HepG2 (cell line): ENCODE measurements around the gene ARHGAP15. TPM values are rescaled to one million over a fixed set of nuclear protein-coding genes. Genes with fewer than 3 reads are reported as not detected.

Source experiments
- ATAC-seq: fragments of 200-7000 bp; cut with Tn5 transposase; 3 replicates; pipeline ENCODE4 v1.9.1; 2020; ENCODE audit warnings: mild to moderate bottlenecking, moderate library complexity
- BruUV-seq: library from RNA; stranded (reverse); fragments of 400-500 nt; replicated peaks from 2 replicates; lab custom pipeline; 2021; lab: Mats Ljungman, UMichigan
- CTCF ChIA-PET: fragments of 300-600 bp; formaldehyde crosslinking; extraction: SDS; loops from one replicate; lab custom pipeline; 2021; ENCODE audit warnings: low total read pairs, inconsistent platforms, low intra/inter-chr PET ratio; lab: Yijun Ruan, JAX
- POLR2A ChIA-PET: fragments of 350-600 bp; sonication (Branson Sonifier 250); formaldehyde crosslinking; loops from one replicate; lab custom pipeline; 2020; ENCODE audit warnings: antibody characterized with exemption, inconsistent platforms; lab: Yijun Ruan, JAX
- DNase-seq: peaks from one replicate; pipeline ENCODE4 v3.0.0-alpha.2; 2015; ENCODE audit warnings: low spot score
- FAIRE-seq: peaks from 3 replicates; lab custom pipeline; 2011; peaks lifted over from hg19 to GRCh38; lab: Jason Lieb, UNC
- H2AFZ ChIP-seq: one replicate; pipeline ENCODE4 v1.6.1; 2011; ENCODE audit warnings: low read length, inconsistent platforms
- H3K27ac ChIP-seq: fragments of 300-600 bp; 3 replicates; pipeline ENCODE4 v1.8.0; 2011; ENCODE audit warnings: mixed run types, mild to moderate bottlenecking, mixed read lengths, low read length, inconsistent platforms; ENCODE audit not compliant: insufficient read depth; ENCODE audit errors: extremely low read length
- H3K27me3 ChIP-seq, 2 experiments: fragments of 200-600 bp in 1 of 2; 2 replicates in 1 of 2; 3 replicates in 1 of 2; pipeline versions ENCODE4 v1.6.0 to v1.8.0; 2011; ENCODE audit warnings: low read length in 2 of 2, mild to moderate bottlenecking in 2 of 2, moderate library complexity in 2 of 2, inconsistent platforms in 1 of 2; ENCODE audit not compliant: insufficient read depth in 2 of 2, control insufficient read depth in 1 of 2
- H3K36me3 ChIP-seq, 2 experiments: fragments of 200-600 bp in 1 of 2; replicated peaks in 1 of 2; 2 replicates in 1 of 2; 3 replicates in 1 of 2; pipeline versions ENCODE4 v1.5.1 to v1.8.0; 2011; ENCODE audit warnings: low read length in 2 of 2, inconsistent platforms in 1 of 2; ENCODE audit not compliant: insufficient read depth in 2 of 2, control insufficient read depth in 1 of 2
- H3K4me1 ChIP-seq: 2 replicates; pipeline ENCODE4 v1.5.1; 2012; ENCODE audit warnings: low read length, inconsistent platforms; ENCODE audit not compliant: insufficient read depth
- H3K4me2 ChIP-seq: 2 replicates; pipeline ENCODE4 v1.6.0; 2011; ENCODE audit warnings: low read depth, low read length, inconsistent platforms
- H3K4me3 ChIP-seq, 3 experiments: fragments of 200-600 bp in 1 of 3; sonication (generic), shearing (Covaris generic) in 1 of 3; replicated peaks in 1 of 3; 2 replicates each; pipeline ENCODE4 v1.5.1; 2011 to 2016; ENCODE audit warnings: low read length in 3 of 3, inconsistent platforms in 2 of 3, low read depth in 2 of 3, mild to moderate bottlenecking in 2 of 3, control low read depth in 1 of 3, mixed read lengths in 1 of 3; ENCODE audit not compliant: insufficient read depth in 1 of 3
- H3K79me2 ChIP-seq: one replicate; pipeline ENCODE4 v1.6.1; 2011; ENCODE audit warnings: low read length, inconsistent platforms; ENCODE audit not compliant: insufficient read depth
- H3K9ac ChIP-seq: 2 replicates; pipeline ENCODE4 v1.6.0; 2011; ENCODE audit warnings: mild to moderate bottlenecking, low read depth, low read length, inconsistent platforms; ENCODE audit not compliant: insufficient read depth
- H3K9me3 ChIP-seq: 2 replicates; pipeline ENCODE4 v1.5.1; 2012; ENCODE audit warnings: mild to moderate bottlenecking, low read length
- H4K20me1 ChIP-seq: 2 replicates; pipeline ENCODE4 v1.6.0; 2011; ENCODE audit warnings: inconsistent platforms, mild to moderate bottlenecking, low read length, moderate library complexity; ENCODE audit not compliant: insufficient read depth
- AFF4 ChIP-seq: sonication (generic); formaldehyde crosslinking; IDR thresholded peaks from 2 replicates; pipeline ENCODE4 v1.4.0; 2020; ENCODE audit warnings: missing genetic modification reagents
- GPN1 ChIP-seq: sonication (generic); formaldehyde crosslinking; IDR thresholded peaks from 2 replicates; pipeline ENCODE4 v1.5.1; 2020; ENCODE audit warnings: missing genetic modification reagents, borderline replicate concordance
- IRF9 ChIP-seq: sonication (generic); formaldehyde crosslinking; IDR thresholded peaks from 2 replicates; pipeline ENCODE4 v1.8.0; 2022; ENCODE audit warnings: missing genetic modification reagents, mild to moderate bottlenecking, borderline replicate concordance
- KDM3A ChIP-seq: IDR thresholded peaks from 2 replicates; pipeline ENCODE4 v1.6.1; 2018; ENCODE audit warnings: low read depth, missing compliant biosample characterization
- KLF11 ChIP-seq: IDR thresholded peaks from 2 replicates; pipeline ENCODE4 v1.6.1; 2016; ENCODE audit warnings: missing compliant biosample characterization
- NCOA1 ChIP-seq: sonication (generic); formaldehyde crosslinking; IDR thresholded peaks from 2 replicates; pipeline ENCODE4 v1.9.0; 2021; ENCODE audit warnings: missing genetic modification reagents
- NKX3-1 ChIP-seq: sonication (generic); formaldehyde crosslinking; IDR thresholded peaks from 2 replicates; pipeline ENCODE4 v1.5.0; 2020; ENCODE audit warnings: missing genetic modification reagents
- RARA ChIP-seq: IDR thresholded peaks from 2 replicates; pipeline ENCODE4 v1.6.1; 2016; ENCODE audit warnings: missing genetic modification reagents, missing compliant biosample characterization
- RFX3 ChIP-seq: IDR thresholded peaks from 2 replicates; pipeline ENCODE4 v1.6.1; 2016; ENCODE audit warnings: missing biosample characterization, missing genetic modification reagents
- SMAD3 ChIP-seq: sonication (generic); formaldehyde crosslinking; IDR thresholded peaks from 2 replicates; pipeline ENCODE4 v1.4.0; 2020; ENCODE audit warnings: missing genetic modification reagents
- ZFP36L1 ChIP-seq: sonication (generic); formaldehyde crosslinking; IDR thresholded peaks from 2 replicates; pipeline ENCODE4 v1.8.0; 2022; ENCODE audit warnings: mild to moderate bottlenecking, missing genetic modification reagents, moderate library complexity
- ZNF570 ChIP-seq: sonication (generic); formaldehyde crosslinking; IDR thresholded peaks from 2 replicates; pipeline ENCODE4 v1.4.0; 2020; ENCODE audit warnings: mild to moderate bottlenecking, missing genetic modification reagents, borderline replicate concordance
- ZNF737 ChIP-seq: sonication (generic); formaldehyde crosslinking; IDR thresholded peaks from 2 replicates; pipeline ENCODE4 v1.5.0; 2020; ENCODE audit warnings: missing genetic modification reagents, mild to moderate bottlenecking, borderline replicate concordance
- WGBS: methylation state at CpG from one replicate; pipeline ENCODE4 v1.1.6; 2017; ENCODE audit warnings: low lambda C conversion rate; 5-methylcytosine and 5-hydroxymethylcytosine counted together
- in situ Hi-C: cut with HindIII; loops from 2 replicates; pipeline ENCODE4 v1.10.0; 2017; ENCODE audit warnings: low pct_unique_long_range_greater_than_20kb; ENCODE audit not compliant: extremely low pct_ligation_motif_present
- intact Hi-C: fragments of 100-400 bp; cut with micrococcal nuclease; formaldehyde crosslinking; loops from one replicate; pipeline ENCODE4 v1.10.0; 2022; ENCODE audit not compliant: unreplicated experiment
- polyA plus RNA-seq, 8 experiments: library from polyadenylated mRNA; depleted of rRNA in 3 of 8; stranded (reverse) in 7 of 8; unstranded in 1 of 8; fragments of >200 nt; fragmentation: Illumina TruSeq in 4 of 8; extraction: Trizol in 4 of 8; gene quantifications; 2 replicates each; pipeline versions ENCODE4 v1.2.1 to v1.2.3, GENCODE V29; 2011 to 2016; ENCODE audit warnings: low read depth in 4 of 8, missing spikeins in 1 of 8, mixed read lengths in 1 of 8; ENCODE audit not compliant: insufficient read depth in 1 of 8
- total RNA-seq, 5 experiments: library from RNA; depleted of rRNA; stranded (reverse); fragments of >200 nt; fragmentation: Illumina TruSeq; extraction: Trizol; gene quantifications; 2 replicates each; pipeline ENCODE4 v1.2.3, GENCODE V29; 2016; ENCODE audit warnings: low read depth in 1 of 5

Gene ARHGAP15
- total and polyA plus RNA-seq, 2 of the 13 experiments (the other 11 are each of a cell fraction or from before 2014, with no cell fraction given), result 0.04 TPM; not detected in 1

- Histone ChIP-seq H3K9me3 (no peaks in the 10 kb centered on the region), H3K4me2 (no peak overlapping the region), H3K79me2 (no peaks in the 10 kb centered on the region), H3K9ac (no peak overlapping the region), H3K4me3 (no peak overlapping the region), H4K20me1 (no peaks in the 10 kb centered on the region), H2AFZ (no peak overlapping the region), H3K4me1 (no peaks in the 10 kb centered on the region), H3K27ac (no peak overlapping the region), H3K36me3 (no peaks in the 10 kb centered on the region), H3K27me3 (no peaks in the 10 kb centered on the region)
- TF ChIP-seq IRF9, result no peak
- TF ChIP-seq KLF11 (CRISPR knock-in tag), result no peak
- TF ChIP-seq ZNF570 (CRISPR knock-in tag), result no peak
- no peak for TF ChIP-seq ZNF737 (CRISPR knock-in tag)
- TF ChIP-seq GPN1 (CRISPR knock-in tag), result no peak
- no peak for TF ChIP-seq SMAD3
- no peak for TF ChIP-seq RFX3 (CRISPR knock-in tag)
- no peak for TF ChIP-seq RARA (CRISPR knock-in tag)
- no TSS peak for BruUV-seq
- CTCF ChIA-PET, result no interaction called here
- POLR2A ChIA-PET, result no interaction called here
- in situ Hi-C loops (no loop called here), intact Hi-C loops (no loop called here)
- no peak for FAIRE-seq
- WGBS, result 0% methylated on average over 2 of the region's 2 CpGs
- ATAC-seq, result no peak
- DNase-seq, result no peak
These were observed 488.7 kb downstream of the ARHGAP15 start for GRCh38 chr2:143617803-143618415.

- Histone ChIP-seq H3K36me3 (no peaks in the 10 kb centered on the region), H2AFZ (no peak overlapping the region), H3K79me2 (no peaks in the 10 kb centered on the region), H3K27me3 (no peaks in the 10 kb centered on the region), H3K9me3 (no peaks in the 10 kb centered on the region), H3K4me3 (no peak overlapping the region), H3K4me2 (no peak overlapping the region), H3K9ac (no peak overlapping the region), H4K20me1 (no peaks in the 10 kb centered on the region), H3K4me1 (no peaks in the 10 kb centered on the region), H3K27ac (no peak overlapping the region)
- FAIRE-seq, result no peak
- 2% methylated on average over 2 of the region's 2 CpGs for WGBS
- intact Hi-C loops (no loop called here), in situ Hi-C loops (no loop called here)
- ChIA-PET CTCF (no interaction called here), POLR2A (no interaction called here)
- no peak for DNase-seq
- ATAC-seq, result no peak
- no TSS peak for BruUV-seq
- no peak for TF ChIP-seq NCOA1 (CRISPR knock-in tag)
- TF ChIP-seq KDM3A (CRISPR knock-in tag), result no peak
- no peak for TF ChIP-seq AFF4 (CRISPR knock-in tag)
- TF ChIP-seq RFX3 (CRISPR knock-in tag), result no peak
- TF ChIP-seq NKX3-1 (CRISPR knock-in tag), result no peak
- TF ChIP-seq ZFP36L1 (CRISPR knock-in tag), result no peak
These were observed 492.9 kb downstream of the ARHGAP15 start for GRCh38 chr2:143622106-143622505.
